Stomach (tissue), 4 donors: ENCODE results near the gene RPL35.

Experiments
- POLR2A ChIP-seq, 4 donors: fragments of 450-650 bp; IDR thresholded peaks; one replicate each; pipeline ENCODE4 v1.6.1; 2016; ENCODE audit warnings: antibody characterized with exemption in 4 of 4, control low read depth in 2 of 4, mild to moderate bottlenecking in 1 of 4, moderate library complexity in 1 of 4
- POLR2AphosphoS5 ChIP-seq, 3 donors: sonication (generic); formaldehyde crosslinking; IDR thresholded peaks; one replicate each; pipeline ENCODE4 v1.6.1; 2016; ENCODE audit warnings: antibody characterized with exemption in 3 of 3
- TF ChIP-seq, protein P1 (sequence below), 7 experiments: fragments of 450-650 bp in 4 of 7; fragments of 200-600 bp in 3 of 7; sonication (generic) in 3 of 7; IDR thresholded peaks; one replicate each; pipeline ENCODE4 v1.5.1; 2016 to 2019; ENCODE audit warnings: antibody characterized with exemption in 7 of 7, control low read depth in 2 of 7, mild to moderate bottlenecking in 1 of 7

DNA sequence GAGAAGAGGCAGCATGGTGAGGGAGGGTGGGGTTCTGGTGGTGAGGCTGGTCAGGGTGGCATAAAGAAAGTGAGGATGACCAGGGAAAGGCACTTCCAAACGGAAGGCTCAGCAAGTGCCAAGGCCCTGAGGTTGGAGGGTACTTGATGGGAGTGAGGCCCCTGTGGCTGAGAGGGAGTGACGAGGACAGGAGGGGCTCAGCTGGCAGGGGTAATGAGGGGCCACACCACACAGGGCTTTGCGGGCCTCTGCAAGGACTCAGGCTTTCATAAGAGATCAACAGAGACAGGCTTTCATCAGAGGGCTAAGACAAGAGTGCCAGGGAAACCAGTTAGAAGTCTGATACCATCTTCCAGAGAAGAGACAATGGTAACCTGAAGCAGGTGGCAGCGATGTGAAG is 23.8 kb upstream of the RPL35 start:
- TF ChIP-seq POLR2A (IDR thresholded peaks at IDR 0.05), result no peak
- TF ChIP-seq POLR2AphosphoS5 (IDR thresholded peaks at IDR 0.05), result no peak
- TF ChIP-seq, protein P1, sequence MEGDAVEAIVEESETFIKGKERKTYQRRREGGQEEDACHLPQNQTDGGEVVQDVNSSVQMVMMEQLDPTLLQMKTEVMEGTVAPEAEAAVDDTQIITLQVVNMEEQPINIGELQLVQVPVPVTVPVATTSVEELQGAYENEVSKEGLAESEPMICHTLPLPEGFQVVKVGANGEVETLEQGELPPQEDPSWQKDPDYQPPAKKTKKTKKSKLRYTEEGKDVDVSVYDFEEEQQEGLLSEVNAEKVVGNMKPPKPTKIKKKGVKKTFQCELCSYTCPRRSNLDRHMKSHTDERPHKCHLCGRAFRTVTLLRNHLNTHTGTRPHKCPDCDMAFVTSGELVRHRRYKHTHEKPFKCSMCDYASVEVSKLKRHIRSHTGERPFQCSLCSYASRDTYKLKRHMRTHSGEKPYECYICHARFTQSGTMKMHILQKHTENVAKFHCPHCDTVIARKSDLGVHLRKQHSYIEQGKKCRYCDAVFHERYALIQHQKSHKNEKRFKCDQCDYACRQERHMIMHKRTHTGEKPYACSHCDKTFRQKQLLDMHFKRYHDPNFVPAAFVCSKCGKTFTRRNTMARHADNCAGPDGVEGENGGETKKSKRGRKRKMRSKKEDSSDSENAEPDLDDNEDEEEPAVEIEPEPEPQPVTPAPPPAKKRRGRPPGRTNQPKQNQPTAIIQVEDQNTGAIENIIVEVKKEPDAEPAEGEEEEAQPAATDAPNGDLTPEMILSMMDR (IDR thresholded peaks at IDR 0.05), result no peak
